ENCODE measurements around the gene MCEMP1.

DNA sequence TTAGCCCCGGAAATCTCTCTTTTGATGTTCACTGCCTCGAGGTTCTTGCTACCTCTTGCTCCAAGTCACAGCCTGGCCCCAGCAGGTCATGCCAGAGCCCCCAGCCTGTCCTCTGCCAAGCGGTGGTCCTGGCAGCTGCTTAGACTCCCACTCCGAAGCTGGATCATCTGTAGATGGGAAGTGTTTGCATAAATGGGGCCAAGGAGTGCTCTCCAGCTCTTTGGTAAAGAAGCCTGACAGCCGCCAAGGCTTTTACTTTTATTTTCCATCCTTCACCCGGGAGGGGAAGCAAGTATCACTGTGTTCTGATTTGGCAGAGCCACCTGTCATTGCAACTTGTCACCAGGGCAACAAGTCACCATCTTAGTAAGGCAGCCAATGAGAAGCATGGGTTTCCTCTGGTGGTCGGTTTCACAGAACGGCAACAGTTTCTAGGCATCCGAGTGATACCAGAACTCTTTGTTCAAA, 18.6 kb upstream of the MCEMP1 start:
- TF ChIP-seq POLR2AphosphoS5 (IDR thresholded peaks at IDR 0.05; ENCODE audit: low read depth, low read length) (no peak), SIN3A (IDR thresholded peaks at IDR 0.05; ENCODE audit: borderline replicate concordance, insufficient read depth, low read length) (no peak), TAF1 (IDR thresholded peaks at IDR 0.05; ENCODE audit: borderline replicate concordance, insufficient read depth, low read length) (no peak)
- TF ChIP-seq, protein P1, sequence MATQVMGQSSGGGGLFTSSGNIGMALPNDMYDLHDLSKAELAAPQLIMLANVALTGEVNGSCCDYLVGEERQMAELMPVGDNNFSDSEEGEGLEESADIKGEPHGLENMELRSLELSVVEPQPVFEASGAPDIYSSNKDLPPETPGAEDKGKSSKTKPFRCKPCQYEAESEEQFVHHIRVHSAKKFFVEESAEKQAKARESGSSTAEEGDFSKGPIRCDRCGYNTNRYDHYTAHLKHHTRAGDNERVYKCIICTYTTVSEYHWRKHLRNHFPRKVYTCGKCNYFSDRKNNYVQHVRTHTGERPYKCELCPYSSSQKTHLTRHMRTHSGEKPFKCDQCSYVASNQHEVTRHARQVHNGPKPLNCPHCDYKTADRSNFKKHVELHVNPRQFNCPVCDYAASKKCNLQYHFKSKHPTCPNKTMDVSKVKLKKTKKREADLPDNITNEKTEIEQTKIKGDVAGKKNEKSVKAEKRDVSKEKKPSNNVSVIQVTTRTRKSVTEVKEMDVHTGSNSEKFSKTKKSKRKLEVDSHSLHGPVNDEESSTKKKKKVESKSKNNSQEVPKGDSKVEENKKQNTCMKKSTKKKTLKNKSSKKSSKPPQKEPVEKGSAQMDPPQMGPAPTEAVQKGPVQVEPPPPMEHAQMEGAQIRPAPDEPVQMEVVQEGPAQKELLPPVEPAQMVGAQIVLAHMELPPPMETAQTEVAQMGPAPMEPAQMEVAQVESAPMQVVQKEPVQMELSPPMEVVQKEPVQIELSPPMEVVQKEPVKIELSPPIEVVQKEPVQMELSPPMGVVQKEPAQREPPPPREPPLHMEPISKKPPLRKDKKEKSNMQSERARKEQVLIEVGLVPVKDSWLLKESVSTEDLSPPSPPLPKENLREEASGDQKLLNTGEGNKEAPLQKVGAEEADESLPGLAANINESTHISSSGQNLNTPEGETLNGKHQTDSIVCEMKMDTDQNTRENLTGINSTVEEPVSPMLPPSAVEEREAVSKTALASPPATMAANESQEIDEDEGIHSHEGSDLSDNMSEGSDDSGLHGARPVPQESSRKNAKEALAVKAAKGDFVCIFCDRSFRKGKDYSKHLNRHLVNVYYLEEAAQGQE (IDR thresholded peaks at IDR 0.05; ENCODE audit: insufficient read depth in 1 of 2, low read depth in 2 of 2, low read length in 2 of 2): no peak

Measured in PFSK-1 (cell line).